Choroid plexus epithelial cell (primary cell): ENCODE measurements around the gene DLX4.

ENCODE experiments used
- DNase-seq: peaks from one replicate; pipeline ENCODE4 v3.0.0-alpha.2; 2010; ENCODE audit warnings: low read depth
- H3K4me3 ChIP-seq: 2 replicates; pipeline ENCODE4 v1.5.1; 2011; ENCODE audit warnings: low read depth, mild to moderate bottlenecking, control low read depth, low read length, moderate library complexity
- TF ChIP-seq, protein P1 (sequence below): conservative IDR thresholded peaks from 2 replicates; pipeline ENCODE4 v1.5.1; 2011; ENCODE audit warnings: low read depth, mild to moderate bottlenecking, control low read depth, inconsistent platforms, low read length, moderate library complexity

DLX4 gene

DNA sequence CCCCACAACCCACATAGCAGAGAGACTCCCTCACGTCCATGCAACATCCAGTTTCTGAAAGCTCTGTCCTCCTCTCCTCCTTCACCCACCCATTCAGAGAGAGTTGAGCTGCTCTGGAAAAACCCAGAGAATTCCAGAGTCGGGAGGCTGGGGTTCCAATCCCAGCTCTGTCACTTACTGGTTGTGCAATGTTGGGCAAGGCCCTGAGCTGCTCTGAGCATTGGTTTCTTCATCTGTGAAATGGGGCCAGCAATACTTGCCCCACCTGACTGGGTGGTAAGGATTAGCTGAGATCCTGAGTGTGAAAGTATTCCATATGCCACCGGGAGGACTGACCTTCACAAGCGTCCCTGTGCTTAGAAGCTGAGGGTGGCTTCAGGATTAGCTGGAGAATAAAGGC, 12.2 kb upstream of the DLX4 start:
- TF ChIP-seq, protein P1, sequence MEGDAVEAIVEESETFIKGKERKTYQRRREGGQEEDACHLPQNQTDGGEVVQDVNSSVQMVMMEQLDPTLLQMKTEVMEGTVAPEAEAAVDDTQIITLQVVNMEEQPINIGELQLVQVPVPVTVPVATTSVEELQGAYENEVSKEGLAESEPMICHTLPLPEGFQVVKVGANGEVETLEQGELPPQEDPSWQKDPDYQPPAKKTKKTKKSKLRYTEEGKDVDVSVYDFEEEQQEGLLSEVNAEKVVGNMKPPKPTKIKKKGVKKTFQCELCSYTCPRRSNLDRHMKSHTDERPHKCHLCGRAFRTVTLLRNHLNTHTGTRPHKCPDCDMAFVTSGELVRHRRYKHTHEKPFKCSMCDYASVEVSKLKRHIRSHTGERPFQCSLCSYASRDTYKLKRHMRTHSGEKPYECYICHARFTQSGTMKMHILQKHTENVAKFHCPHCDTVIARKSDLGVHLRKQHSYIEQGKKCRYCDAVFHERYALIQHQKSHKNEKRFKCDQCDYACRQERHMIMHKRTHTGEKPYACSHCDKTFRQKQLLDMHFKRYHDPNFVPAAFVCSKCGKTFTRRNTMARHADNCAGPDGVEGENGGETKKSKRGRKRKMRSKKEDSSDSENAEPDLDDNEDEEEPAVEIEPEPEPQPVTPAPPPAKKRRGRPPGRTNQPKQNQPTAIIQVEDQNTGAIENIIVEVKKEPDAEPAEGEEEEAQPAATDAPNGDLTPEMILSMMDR = no peak
- no peak overlapping the region for H3K4me3 ChIP-seq
- no peak for DNase-seq

- DNase-seq = no peak
- TF ChIP-seq, protein P1 = no peak
- H3K4me3 ChIP-seq = no peak overlapping the region
Measured at GRCh38 chr17:49957350-49957749, 11.6 kb upstream of the DLX4 start.

GRCh38 chr17:49958723-49959122, 10.3 kb upstream of the DLX4 start:
- TF ChIP-seq, protein P1 = no peak
- no peak overlapping the region for H3K4me3 ChIP-seq
- DNase-seq = no peak

GRCh38 chr17:49959183-49959935, 9.6 kb upstream of the DLX4 start:
- TF ChIP-seq, protein P1 = no peak
- no peak for DNase-seq
- H3K4me3 ChIP-seq = no peak overlapping the region

DNA sequence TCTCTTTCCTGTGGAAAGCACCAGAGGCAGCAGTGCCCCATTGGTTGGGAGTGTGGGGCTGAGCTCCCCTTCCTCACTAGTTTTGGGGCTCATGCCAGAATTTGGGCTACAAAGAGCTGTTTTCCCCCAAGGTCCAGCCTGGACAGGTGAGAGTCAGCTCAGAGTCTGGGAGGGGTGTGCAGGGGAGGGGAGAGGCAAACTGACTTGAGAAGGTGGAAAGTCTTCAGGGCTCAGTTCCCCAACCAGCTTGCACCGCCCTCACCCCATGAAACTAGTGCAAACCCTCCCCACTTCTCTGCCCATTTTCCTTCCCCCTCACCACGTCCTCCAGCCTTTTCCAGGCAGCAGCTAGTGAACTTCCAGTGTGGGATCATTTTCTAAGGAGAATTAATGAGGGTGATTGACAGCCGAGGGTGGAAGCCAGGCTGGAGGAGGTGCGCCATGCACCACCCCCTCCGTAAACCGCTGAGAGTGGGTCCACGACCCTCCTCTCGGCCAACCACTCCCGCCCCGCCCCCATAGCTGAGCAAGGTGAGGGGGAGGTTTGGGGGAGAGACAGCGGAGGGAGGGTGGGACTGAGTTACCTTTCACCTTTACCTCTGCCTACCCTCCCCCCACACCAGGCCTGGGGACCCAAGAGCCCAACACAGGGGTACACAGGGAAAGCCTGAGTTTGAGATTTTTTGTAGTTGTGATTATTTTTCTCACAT, 6.2 kb upstream of the DLX4 start:
- no peak overlapping the region for H3K4me3 ChIP-seq
- no peak for DNase-seq
- TF ChIP-seq, protein P1 = no peak

DNA sequence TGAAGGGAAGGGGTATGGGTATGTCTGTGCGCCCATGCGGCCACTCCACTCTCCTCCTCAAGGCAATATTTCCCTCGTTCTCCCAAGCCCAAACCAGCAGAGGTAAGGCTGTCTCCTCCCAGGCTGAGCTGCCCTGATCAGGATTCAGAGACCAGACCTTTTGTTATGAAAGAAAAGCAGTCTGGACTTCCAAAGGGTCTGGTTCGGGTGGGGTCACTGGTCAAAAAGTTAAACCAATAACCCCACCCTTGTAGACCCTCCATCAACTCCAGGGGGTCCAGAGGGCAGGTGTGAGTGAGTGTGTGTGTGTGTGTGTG, 5.7 kb upstream of the DLX4 start:
- TF ChIP-seq, protein P1 = no peak
- H3K4me3 ChIP-seq = no peak overlapping the region
- no peak for DNase-seq

DNA sequence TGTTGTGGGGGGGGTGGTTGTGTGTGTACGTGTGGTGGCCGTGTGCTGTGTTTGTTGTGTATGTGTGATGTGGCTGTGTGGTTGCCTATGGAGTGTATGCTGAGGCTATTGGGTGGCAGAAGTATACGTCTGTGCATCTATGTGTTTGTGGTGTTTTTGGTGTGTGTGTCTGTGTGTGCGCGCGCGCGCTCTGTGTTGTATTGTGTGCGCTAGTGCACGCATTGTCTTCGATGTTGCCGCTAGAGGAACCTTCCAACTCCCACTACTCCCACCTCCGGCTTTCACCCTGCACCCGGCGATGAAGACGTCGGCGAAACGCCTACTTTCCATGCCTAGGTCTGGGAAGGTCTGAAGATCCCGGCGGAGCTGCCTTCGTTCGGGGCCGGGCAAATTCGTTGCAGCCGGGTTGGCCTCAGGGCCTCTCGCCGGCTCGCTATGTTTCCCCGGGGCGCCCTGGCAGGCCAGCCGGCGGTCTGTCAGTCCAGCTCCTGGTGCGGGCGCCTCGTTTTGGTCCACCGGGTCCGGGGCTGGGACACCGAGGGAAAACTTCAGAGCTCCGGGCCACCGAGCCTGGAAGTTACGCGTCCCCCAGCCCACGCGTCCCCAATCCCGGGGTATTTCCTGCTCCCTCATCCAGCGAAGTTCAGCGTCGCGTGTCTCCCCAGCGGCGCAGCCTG, 5.2 kb upstream of the DLX4 start:
- TF ChIP-seq, protein P1 = no peak
- no peak for DNase-seq

More for the DNA sequence above, 5.2 kb upstream of the DLX4 start:
- H3K4me3 ChIP-seq = no peak overlapping the region
